HG02642 (cell line): ENCODE results near the gene SEC16A.

ENCODE experiments used
- ATAC-seq: cut with Tn5 transposase; IDR thresholded peaks from one replicate; pipeline ENCODE4 v1.9.1; 2021; ENCODE audit warnings: mild to moderate bottlenecking; ENCODE audit not compliant: unreplicated experiment, poor library complexity

SEC16A gene

DNA sequence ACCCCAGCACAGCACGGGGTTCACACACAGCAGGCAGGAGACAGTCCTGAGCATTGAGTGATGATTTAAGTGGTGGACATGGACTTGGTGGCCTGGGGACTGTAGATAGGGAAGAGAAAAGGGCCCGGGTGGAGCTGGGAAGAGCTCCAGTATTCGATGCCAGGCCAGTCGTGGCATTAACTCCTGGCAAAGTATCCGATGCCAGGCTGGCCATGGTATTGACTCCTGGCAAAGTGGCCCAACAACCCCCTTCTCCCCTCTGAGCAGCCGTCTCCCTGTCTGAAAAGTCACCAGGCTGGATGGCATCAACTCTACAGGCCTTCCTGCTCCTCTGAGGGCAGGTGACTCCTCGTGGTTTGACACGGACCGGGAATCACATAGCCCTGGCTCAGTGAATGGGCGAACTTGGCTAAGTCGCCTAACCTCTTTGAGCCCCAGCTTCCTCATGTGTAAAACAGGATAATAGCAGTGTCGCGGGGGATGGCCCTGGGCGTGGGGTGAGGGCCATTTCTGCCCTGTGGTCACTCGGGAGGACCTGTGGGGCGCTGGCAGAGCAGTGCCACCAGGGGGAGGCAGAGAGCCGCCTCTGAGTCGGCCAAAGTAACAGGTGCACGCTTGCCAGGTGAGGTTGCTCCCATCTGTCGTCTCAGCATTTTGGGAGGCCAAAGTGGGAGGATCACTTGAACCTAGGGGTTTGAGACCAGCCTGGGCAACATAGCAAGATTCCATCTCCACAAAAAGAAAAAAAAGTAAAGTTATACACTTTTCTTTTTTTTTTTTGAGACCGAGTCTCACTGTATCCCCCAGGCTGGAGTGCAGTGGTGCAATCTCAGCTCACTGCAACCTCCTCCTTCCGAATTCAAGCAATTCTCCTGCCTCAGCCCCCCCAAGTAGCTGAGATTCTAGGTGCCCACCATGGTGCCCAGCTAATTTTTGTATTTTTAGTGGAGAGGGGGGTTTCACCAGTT, 5.7 kb upstream of the SEC16A start:
- ATAC-seq, result no peak

DNA sequence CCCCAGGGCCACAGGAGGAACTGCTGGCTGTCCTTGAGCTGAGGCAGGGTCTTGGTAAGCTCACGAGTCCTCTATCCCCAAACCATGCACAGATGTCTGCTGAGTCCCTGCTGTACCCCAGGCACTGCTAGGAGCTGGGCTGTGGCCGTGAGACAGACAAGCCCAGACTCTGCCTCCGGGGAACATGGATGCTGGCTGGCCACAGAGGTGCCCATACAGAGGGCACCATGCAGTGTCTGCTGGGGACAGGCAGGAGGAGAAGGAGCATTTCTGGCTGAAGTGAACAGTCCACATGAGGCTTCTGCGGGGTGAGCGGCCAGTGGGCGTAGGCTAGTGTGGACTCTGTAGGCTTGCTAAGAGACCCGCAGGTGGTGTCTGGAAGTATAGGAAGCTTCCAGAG, 4.8 kb upstream of the SEC16A start:
- ATAC-seq, result no peak

DNA sequence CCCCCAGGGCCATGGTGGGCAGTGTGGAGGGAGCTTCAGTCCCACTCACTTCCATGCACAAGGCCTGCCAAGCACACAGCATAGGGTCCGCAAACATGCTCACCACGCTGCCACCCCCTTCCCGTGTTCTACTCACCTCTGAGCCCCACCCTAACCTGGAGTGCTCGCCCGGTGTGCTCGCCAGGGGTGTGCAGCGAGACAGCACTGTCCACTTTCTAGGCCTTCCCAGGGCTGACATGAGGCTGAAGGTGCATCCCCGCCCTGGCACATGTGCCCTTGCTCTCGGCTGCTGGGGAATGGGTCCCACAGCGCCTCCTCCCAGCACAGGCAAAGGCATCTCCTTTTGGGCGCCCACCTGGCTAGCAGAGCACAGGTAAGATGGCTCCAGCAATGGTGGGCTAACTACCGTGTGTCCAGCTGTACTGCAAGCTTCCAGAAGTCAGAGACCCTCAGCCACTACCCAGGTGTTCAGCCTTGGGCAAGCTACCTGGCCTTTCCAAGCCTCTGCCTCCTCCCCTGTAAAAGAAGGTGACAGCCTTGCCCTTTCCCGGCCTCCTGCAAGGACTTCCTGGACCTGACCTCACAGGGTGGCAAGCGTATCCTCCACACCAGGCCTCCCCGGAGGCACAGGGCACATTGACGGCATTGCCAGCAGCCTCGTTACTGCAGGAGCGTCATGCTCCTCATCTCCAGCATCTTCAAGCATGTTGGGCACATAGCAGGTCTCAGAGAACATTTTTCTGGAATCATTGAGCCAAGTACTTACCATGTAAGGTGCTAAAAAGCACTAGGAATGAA, 4.2 kb upstream of the SEC16A start:
- ATAC-seq, result no peak

DNA sequence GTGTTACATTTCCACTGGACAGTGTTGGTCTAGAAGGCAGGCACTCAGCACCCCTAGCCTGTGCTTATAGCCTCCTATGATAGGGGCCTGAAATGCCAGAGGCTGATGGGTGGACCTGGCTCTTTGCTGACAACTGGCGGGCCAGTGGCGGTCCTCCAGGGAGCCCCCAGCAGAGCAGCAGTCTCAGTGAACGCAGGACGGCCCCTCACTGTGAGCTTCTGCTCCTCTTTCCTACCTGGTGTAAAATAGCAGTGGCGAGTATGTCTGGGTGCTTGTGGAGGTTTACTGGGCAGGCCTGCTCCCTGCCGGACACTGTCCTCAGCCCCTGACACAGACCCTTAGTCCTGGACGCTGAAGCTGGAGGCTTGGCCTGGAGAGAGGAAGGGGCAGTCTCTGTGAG, 3.3 kb upstream of the SEC16A start:
- no peak for ATAC-seq

DNA sequence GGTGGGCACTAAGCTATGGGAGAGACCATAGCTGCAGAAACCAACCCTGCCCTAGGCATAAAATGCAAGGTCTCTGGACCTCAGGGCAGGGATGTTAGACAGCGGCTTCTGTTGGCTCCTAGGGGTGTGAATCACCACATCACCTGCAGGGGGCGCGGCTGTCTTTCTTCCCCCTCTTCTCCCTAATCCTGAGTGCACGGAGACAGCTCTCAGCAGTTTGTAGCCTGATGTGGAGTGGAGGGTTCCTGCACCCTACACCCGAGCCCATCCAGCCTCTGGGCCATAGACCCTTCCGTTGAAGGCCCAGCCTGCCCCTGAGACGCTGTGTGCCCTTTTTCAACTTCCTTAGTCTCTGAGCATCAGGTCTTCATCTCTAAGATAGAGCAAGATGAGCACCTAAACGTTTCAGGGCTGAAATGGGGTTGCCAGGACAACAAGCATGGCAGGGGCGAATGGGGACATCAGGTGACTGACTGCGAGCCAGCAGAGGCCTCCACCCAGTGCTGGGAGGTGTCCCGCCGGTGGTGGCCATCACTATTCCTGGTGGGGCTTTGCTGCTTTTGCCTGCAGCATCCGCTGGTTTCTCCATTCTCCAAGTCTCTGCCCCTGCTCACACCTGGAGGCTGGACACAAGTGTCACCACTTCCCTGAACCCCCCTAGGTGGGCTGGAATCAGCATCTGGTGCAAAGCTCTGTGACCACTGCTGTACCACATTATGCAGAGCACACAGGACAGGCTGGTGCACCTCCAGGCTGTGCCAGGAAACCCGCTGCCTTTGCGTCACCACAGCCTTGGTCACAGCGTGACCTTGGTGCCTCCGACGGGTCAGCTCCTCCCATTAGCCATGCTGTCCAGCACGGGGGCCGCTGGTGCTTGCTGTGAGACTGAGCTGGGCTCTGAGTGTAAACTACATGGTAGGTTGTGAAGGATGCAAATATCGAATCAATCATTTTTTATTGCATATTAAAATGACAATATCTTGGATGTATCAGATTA, 2.5 kb upstream of the SEC16A start:
- ATAC-seq, result no peak

DNA sequence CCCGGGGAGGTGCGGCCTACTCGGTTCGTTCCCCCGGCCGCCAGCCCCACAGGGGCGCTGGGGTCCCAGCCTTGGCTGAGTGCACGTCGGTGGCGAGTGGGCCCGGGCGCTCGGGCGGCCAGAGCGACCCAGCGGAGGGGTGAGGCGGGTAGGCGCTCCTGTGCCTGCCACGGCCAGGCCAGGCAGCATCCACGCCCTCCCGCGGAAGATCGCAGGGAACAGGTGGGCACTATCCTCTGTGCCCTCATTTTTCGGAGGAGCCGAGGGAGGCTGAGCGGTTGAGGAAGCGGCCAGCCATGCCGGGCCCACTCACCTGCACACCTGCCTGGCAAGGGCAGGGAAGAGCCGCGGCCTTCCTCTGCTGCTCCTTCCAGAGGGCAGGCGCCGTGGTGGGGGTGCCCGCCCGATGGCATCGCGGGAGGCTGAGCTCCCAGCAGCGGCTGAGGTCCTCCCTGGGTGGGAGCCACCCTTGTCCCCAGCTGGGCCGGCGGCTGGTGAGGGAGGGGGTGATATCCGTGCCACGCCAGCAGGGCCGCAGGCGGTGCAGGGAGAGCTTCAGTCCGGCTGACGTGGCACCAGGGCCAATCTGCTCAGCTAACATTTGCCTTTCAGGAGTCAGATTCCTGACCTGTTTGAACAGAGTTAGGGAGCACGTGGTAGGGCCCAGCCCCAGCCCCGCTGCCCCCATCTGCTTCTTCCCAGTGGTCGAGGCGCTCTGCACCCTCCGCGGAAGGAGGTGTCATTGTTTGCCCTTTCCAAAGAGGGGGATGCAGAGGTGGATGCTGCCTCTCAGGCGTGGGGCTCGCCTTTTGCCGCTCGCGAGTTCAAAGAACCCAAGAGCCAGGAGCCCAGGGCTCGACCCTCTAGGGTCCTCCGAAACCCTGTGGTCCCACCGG, 1.6 kb upstream of the SEC16A start:
- no peak for ATAC-seq

DNA sequence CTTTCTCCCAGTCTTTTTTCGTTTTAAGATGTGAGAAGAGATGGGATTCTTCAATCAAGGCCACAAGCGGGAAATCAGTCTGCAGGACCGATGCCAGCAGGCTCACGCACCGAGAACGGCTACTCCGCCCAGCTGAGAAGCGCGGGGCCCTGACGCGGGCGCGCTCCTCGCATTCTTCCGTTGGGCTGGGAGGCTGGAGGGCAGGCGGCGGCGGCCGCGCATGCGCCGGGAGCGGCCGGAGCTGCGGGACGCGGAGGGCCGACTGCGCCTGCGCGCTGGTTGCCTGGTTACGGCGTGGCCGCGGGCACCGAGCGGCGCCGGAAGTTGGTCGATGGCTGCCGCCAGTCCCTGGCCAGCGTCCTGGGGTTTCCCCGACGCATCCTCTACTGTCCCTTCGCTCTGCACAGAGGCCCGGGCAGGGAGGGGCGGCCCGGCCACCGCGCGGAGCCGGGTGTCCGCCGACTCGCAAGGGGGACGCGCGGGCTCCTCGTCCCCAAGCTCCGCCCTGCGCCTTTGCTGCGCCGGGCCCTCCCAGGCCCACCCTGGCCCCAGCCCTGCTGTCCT, 831 bp upstream of the SEC16A start:
- ATAC-seq, result peak; percentile 72

DNA sequence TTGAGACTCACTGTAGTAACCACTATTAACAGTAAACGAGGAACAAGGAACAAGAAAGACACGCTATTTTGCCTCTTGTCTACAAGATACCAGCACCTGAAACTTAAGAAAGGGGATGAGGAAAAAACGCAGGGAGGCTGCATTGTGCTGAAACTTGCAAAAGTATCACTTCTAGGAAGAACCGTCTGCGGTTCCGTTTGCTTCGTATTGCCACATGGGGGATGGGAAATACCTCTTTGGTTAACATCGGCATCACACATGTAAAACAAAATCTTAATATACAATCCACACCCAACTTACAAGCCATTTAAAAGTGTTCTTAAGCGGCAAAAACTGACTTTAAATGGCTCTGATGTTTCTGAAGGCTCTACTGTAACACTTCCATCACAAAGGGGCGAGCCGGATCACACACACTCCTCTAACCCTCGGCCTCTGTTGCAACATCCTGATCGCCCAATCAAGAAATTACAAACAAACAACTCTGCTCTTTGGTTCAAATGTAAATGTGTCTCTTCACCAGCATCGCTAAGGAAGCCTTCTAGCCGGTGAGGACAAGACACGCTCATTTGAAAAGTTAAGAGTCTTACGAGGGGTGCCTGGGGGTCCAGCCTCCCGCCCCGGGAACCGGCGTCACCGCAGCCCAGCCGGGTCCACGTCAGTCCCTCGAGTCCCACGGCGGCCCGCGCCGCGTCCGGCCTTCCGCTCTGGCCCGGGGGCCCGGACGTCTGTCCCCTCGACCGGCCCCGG, 621 bp downstream of the SEC16A start:
- no peak for ATAC-seq

DNA sequence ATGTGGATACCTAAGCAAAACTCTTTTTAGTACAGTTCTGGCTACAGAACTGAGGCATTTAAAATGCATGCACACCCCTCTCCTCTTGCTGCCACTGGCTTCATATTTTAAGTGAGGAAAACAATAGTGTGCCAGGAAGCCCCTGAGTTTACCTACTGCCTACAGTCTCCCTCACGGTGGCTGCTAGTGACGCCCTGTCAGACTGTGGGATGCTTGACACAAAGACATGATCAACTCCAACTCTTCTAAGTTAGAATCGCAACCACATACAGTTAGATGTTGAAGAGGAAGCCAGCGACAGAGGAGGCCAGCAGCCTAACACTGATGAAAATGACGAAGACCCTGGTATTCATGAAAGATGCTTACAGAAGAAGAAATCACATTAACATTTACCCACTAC, 1.3 kb downstream of the SEC16A start:
- ATAC-seq, result no peak

DNA sequence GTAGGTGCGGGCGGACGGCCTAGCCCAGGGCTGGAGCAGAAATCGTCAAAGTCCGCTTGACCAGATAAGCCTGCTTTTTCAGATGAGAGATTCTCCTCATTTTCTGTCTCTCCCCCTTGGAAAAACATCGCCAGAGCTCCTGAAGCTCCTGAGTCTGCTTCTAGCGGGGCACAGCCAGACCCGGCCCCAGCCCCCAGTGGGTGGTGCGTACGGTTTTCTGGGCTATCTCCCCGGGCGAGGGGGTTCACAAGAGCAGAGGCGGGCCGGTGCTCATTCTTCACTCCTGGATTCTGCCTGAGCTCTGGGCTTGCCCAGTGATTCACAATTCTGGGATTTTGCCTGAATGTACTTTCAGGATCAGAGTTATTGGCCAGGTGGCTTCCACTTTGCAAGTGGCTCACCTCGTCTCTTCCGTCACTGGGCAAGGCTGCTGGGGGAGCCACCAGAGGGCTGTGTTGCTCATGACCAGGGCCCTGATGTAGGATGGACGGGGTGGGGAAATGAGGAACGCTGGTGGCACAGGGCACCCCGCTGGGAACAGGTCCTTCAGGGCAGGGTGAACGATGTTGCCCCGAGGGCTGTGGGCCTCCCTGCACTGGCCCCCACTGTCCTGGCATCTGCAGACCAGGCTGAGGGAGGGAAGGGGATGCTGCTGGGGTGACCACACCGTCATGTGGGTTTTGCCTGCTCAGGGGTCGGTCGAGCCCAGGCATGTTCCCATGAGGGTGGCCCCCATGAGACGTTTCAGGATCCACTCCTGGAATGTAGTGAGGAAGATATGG, 6.3 kb downstream of the SEC16A start:
- no peak for ATAC-seq

DNA sequence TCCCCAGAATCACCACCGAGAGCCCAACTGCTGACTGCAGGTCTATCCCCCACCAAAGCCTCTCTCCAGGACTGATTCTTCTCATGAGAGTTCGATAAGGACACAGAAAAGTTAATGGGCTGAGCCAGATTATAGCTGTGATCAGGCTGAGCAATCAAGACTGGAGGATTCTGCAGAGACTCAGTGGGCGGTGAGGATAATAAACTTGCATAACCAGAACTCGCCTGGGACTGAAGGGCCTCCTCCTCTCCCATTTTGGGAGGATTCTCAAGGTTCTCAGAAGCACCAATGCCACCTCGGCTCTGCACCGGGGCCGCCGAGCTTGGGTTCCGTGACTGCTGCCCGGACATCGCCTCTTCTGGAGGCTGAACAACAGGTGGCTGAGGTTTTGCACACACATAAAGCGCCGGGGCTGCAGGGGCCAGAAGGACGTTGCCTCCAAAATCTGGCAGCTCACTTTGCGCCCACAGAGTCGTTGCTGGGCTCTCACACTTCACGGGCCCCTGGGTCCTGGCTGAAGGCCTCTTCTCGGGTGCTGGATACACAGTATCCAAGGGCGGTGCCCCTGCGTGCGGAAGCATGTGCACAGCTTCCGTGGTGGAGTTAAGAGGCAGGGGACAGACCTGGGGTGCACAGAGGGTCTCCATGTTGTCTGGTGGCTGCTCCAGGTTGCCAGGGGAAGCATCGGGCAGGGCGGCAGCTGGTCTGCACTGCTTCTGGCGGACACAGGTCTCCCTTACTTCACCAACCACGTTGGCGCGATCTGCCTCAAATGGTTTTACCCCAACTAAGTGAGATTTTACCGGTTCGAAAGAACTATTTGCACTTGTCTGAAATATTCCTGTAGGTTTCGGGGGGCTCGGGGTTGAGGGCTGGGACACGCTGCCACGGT, 7.6 kb downstream of the SEC16A start:
- no peak for ATAC-seq

DNA sequence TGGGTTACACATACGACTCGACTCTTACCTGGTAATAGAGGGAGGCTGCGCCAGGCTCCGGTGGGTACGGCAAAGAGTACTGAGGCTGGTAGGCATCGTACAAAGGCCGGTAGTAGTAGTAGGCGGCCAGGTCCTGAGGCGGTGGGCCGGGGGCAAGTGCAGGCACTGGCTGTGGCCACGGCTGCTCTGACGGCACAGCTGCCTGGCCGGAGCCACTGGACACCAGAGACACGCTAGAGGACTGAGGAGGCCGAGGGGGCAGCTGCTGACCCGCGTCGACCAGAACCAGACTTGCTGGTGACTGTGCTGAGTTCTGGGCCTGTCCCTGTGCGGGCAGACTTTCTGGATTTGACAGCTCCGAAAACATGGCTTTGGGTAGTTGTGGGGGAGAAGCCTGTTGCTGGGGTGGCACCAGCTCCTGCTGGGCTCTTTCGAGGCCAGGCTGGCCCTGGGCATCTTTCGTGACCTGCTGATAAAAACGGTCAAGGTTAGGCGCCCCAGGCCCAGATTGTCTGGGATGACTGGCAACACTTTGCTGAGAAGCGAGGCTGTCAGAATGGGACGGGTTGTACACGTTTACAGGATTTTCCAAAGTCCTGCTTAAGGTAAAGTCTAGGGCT, 8.7 kb downstream of the SEC16A start:
- no peak for ATAC-seq

DNA sequence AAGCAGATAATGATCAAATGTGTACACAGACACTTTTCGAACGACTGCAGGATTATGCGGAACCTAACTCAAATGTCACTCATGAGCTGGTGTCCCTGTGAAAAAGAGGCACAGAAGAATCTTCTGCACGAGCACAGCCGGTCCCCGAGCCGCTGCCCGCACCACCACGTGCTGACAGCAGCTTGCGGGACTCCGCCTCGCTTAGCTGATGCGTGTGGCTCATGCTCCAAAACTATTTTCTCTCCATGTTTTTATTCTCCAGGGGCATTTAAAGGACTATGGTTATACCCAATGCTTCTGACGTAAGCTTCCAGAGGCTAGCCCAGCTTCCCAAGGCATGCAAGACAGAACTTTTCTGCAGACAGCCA, 9.5 kb downstream of the SEC16A start:
- no peak for ATAC-seq

DNA sequence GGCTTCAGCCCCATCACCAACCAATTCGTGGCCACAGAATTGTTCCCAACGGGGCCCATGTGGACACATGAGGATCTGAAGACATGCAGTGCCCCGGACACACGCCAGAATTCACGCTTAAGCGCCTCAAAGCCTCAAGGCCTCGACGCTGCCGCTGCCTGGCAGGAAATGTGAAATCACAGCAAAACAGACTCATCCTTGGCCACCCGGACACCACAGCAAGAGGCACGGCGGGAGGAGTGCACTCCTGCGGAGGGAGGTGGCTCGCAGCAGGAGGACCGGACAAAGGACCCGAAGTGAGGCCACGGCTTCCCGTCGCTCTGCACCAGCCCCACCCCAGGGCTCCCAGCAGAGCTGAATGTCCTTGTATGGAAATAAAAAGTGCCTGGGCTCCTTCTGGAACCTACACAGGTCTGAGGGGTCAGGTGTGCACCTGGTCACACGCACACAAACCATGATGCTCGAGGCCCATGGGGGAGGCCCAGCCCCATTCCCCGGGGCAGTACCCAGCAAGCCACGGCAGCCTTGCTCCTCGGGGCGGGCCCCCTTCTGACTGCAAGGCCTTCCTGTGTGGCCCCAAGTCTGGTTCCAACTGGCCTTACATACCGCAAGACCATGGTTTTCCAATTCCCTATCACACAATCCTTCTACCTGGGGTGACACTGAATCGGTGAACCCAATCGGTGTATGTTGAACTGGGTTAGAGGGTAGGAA, 10.0 kb downstream of the SEC16A start:
- ATAC-seq, result no peak

DNA sequence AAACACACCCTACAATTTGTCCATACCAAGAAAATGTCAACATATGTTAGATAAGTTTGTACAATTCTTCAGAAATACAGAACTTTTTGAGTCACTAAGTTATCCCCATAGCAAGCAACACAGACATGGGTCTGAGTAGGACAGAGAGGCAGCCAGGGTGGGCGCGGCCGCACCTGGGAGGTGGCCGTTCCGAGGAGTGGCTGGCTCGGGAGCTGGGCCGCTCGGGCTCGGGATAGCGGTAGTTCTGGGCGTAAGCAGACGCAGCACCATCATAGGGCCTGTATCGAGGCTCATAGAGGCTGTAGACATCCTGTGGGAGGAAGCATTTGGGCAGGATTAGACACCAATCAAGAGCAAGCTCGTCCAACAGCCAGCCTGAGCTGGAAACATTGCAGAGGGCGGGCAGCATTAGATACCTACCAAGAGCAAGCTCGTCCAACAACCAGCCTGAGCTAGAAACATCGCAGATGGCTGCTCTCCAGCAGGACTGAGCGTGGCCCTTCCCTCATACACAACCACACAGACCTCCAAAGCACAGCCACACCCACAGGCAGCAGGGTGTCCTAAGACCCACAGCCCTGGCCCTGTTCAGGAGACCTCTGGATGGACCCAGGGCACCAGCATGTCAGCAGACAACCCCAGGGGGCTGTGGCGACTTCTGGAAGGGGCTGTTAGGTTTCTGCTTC, 10.9 kb downstream of the SEC16A start:
- no peak for ATAC-seq
